IPS-18c (cell line): ENCODE measurements around the gene PEF1.
A peak's percentile ranks its signal among the peaks of the same experiment; 100 is the strongest.

ENCODE experiments used
- H3K4me3 ChIP-seq: 2 replicates; pipeline ENCODE4 v1.7.0; 2013; ENCODE audit warnings: low read depth, mild to moderate bottlenecking, low read length, moderate library complexity; ENCODE audit not compliant: insufficient read depth
- H3K9me3 ChIP-seq: one replicate; pipeline ENCODE4 v1.6.1; 2013; ENCODE audit warnings: mild to moderate bottlenecking, low read length, moderate library complexity; ENCODE audit not compliant: control insufficient read depth, insufficient read depth

The PEF1 gene

DNA sequence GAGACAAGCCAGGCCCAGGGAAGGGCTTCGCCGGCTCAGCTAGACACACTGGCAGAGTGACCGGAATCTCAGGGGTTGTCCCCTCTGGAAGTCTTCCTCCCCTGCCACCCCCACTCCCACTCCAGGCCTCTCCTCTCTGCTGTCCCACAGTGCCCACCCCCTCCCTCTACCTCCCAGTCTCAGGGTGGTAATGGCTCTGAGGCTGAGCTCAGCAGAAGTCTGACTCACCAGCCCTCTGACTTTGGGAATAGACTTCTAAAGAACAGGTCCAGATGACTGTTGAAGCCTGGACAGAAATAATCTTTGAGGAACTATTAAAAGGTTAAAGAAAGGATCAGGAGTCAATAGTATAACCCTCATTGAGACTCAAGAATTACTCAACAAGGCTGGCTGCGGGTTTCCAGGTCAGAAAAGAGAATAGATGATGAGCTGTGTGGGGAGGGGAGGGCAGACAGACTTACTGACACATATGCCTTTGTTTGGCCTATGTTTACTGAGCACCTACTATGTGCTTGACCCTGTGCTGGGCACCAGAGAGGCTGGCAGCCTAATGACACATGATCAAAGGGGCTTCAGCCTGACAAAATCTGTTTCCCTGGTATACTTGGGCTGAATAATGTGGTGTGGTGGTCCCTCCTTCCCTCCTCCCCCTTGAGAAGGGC is 19.0 kb downstream of the PEF1 start:
- H3K4me3 ChIP-seq: no peak overlapping the region
- peaks cover 2% of the 10 kb centered on the region for H3K9me3 ChIP-seq

DNA sequence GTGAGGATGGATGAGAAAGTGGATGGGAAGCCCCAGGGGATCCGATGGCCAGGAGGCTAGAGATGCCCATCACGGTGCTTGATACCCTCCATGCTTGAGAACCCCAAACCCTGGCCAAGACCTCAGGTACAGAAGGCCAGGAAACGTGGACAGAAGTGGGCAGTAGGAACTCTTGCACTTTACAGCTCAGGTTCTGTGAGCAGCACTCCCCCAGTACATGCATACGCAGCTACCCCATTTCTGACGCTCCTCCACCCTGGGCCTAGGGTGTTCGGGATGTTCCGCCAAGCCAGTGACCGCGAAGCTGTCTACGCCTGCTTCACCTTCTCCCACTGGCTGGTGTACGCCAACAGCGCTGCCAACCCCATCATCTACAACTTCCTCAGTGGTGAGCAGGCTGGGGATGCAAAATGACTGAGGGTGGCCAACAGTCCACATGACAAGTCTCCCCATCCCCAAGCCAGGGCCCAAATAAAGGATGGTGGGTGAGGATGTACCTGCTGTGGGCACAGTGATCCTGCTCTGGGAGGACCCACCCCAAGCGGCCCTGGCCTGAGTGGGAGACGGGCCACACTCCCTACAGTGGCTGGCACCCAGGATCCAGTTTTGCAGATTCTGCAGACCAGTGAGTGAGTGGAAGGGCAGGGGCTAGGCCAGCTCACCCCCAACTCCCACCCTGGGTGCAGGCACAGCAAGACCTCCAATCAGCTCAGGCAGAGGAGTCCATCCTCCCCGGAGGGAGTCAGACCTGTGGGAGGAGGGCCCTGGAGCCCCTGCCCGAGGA is 19.8 kb downstream of the PEF1 start:
- H3K4me3 ChIP-seq: no peak overlapping the region
- H3K9me3 ChIP-seq: peaks cover 2% of the 10 kb centered on the region

DNA sequence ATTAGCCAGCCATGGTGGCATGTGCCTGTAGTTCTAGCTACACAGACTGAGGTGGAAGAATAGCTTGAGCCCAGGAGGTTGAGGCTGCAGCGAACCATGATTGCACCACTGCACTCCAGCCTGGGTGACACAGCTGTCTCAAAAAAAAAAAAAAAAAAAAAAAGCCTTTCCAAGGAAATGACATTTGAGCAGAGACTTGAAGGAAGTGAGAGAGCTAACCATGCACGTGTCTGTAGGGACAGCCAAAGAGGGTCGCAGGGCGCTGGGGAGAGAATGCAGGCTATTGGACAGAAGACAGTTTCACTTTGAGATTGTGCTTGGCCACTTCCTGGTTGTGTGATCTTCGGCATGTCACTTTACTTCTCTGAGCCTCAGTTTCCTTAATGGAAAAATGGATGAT is 20.4 kb downstream of the PEF1 start:
- Histone ChIP-seq H3K9me3 (peaks cover 2% of the 10 kb centered on the region), H3K4me3 (no peak overlapping the region)

DNA sequence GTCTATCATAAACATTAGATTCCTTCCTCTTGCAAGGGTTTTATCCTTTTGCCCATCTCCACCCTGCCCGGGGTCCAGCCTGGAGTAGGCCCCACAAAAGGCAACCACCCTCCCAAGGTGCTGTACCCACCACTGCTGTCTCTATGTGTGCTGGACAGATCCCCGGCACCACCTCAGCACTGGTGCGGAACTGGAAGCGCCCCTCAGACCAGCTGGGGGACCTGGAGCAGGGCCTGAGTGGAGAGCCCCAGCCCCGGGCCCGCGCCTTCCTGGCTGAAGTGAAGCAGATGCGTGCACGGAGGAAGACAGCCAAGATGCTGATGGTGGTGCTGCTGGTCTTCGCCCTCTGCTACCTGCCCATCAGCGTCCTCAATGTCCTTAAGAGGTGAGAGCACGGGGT is 21.3 kb downstream of the PEF1 start:
- H3K9me3 ChIP-seq: peaks cover 2% of the 10 kb centered on the region
- H3K4me3 ChIP-seq: no peak overlapping the region

DNA sequence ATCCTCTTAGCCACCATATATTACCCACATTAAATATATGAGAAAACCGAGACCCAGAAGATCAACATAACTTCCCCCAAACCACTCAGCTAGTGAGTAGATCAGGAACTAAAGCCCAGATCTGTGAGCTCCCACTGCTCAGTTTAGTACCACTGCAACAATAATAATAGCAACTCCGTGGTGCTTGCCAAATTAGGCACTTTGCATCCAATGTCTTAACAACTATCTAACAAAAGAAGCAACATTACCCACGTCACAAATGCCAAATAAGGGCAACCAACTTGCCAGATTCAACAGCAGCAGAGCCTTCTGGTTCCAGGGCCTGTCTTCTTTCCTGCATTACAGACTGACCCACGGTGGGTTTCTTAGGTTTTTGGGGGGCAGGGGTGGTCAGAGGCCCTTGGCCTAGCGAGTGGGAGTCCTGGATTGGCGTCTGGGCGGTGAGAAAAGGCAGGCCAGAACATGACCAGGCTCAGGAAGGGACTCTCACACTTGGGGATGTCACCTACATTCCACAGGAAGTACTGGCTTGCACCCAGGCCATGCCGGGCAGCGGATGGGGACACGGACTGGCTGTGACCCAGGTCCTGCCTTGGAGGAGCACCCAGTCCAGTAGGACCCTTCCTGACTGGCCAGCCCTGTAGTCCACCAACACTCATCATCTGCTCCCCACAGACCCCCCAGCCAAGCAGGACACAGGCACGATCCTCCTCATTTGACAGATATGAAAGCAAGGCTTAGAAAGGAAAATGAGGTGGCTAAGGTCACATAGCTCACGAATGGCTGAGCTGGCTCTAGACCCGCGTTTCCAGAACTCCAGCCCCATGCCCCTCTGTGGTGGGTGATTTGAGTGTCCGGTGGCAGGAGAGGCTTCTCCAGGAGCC is 22.6 kb downstream of the PEF1 start:
- H3K4me3 ChIP-seq: no peak overlapping the region
- no peaks in the 10 kb centered on the region for H3K9me3 ChIP-seq

GRCh38 chr1:31621498-31621820 is 23.2 kb downstream of the PEF1 start:
- Histone ChIP-seq H3K4me3 (no peak overlapping the region), H3K9me3 (no peaks in the 10 kb centered on the region)

DNA sequence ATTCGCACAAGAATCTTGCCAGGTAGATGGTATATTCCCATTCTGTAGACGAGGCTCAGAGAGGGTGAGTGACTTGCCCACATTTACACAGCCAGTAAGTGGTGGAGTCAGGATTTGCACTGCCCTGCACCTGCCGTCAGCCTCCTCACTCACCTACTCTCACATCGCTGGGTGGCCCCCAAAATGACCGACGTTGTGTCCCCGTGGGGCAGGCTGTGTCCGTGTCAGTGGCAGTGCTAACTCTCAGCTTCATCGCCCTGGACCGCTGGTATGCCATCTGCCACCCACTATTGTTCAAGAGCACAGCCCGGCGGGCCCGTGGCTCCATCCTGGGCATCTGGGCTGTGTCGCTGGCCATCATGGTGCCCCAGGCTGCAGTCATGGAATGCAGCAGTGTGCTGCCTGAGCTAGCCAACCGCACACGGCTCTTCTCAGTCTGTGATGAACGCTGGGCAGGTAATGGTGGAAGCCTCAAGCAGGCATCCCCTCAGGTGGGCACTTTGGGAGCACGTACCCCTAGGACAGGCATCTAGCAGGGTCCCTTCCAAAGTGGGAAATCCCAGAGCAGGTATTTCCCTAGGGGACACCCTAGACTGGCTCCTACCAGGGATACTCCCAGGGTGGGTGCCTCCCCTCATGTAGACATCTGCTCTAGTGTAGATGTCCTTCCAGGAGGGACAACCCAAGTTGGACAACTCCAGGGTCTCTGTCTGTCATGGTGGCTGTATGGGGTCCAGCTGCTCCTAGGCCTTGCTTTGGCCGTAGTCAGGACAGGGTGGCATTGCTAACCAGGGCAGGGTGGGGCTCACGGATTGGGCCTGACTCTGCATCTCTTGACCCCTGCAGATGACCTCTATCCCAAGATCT is 23.8 kb downstream of the PEF1 start:
- no peaks in the 10 kb centered on the region for H3K9me3 ChIP-seq
- no peak overlapping the region for H3K4me3 ChIP-seq

DNA sequence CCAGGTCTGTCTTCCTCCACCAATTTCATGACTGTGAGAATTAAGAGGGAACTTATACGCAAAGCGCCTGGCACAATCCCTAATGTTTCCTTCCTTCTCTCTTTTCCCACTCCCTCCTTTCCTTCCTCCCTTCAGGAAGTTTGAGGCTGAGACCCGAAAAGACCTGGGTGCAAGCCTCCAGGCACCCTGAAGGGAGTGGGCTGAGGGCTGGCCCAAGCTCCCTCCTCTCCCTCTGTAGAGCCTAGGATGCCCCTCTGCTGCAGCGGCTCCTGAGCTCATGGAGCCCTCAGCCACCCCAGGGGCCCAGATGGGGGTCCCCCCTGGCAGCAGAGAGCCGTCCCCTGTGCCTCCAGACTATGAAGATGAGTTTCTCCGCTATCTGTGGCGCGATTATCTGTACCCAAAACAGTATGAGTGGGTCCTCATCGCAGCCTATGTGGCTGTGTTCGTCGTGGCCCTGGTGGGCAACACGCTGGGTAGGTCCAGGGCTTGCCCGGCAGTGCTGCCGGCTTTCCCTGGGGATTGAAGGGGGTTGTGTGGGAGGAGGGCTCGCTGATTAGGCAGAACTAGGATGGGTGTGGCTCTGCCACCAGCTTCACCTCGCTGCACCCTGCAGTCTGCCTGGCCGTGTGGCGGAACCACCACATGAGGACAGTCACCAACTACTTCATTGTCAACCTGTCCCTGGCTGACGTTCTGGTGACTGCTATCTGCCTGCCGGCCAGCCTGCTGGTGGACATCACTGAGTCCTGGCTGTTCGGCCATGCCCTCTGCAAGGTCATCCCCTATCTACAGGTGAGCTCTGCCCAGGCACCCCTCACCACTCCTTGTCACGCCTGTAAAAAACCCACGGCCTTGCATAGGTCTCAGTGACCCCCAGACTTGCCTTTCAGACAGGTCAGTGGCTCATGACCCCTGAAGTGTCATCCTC is 25.5 kb downstream of the PEF1 start:
- Histone ChIP-seq H3K9me3 (no peaks in the 10 kb centered on the region), H3K4me3 (no peak overlapping the region)

DNA sequence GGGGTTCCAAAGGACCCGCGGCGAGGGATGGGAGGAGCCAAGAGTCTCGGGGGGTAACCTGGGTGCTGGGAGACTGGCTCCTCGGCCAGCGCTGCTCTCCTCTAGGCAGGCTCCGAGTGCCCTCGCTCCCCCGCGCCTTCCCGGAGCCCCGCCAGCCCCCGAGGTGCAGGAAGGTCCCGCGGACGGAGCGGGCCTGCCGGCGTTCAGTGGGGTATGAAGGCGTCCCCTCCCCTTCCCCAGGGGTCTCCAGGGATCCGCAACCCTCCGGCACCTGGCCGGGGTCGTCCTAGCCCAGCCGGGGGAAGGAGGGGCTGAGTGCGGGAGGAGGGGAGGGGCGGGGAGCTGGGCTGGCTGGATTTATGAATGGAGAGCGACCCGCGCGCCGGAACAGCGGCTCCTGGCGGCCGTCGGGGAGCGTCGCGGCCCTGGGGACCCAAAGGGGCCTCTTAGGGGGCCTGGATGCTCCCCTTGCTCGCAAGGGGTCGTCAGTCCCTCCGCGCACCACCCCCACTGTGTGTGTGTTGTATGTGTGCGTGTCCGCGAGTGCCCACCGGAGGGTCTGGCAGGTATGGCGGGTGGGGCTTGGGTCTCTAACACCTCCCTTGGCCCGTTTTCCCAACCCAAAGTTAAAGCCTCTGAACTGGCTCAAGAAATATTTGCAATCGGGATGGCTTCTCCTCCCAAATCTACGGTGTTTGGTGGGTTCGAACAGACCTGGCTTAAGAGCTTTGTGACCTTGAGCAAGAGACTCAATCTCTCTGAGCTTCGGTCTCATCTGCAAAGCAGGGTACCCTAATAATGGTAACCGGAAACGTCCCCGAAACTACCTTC is 26.5 kb downstream of the PEF1 start:
- Histone ChIP-seq H3K4me3 (peak overlapping the region; percentile 75), H3K9me3 (no peaks in the 10 kb centered on the region)

- Histone ChIP-seq H3K9me3 (no peaks in the 10 kb centered on the region), H3K4me3 (peak within 1 kb of the TSS; percentile 75)
These were observed 27.3 kb downstream of the PEF1 start, which contains the start of gene HCRTR1 for GRCh38 chr1:31617218-31617915. Gene HCRTR1 (plus strand): TSS chr1:31617689. CDS start chr1:31619193, 1,504 bp downstream.

- H3K4me3 ChIP-seq: no peak overlapping the region
These were observed 28.7 kb downstream of the PEF1 start for GRCh38 chr1:31615939-31616338.

DNA sequence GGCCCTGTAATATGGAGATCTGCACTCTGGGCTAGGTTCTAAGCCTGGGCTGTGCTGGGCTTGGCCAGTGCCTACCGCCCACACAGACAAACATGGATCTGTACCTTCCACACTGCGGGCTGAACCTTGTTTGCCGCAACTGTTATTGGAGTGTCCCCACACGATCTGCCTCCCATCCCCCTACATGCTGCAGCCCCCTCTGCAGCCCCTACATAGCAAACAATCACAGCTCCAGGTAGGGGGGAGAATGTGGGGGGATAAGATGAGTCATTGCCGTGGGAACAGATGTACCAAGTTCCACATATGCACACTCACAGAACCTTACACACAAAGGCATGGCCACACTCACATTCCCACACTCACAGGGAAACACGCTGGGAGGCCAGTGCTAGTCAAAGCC is 29.3 kb downstream of the PEF1 start:
- no peaks in the 10 kb centered on the region for H3K9me3 ChIP-seq
- H3K4me3 ChIP-seq: no peak overlapping the region

More at GRCh38 chr1:31615939-31616338, 28.7 kb downstream of the PEF1 start:
- no peaks in the 10 kb centered on the region for H3K9me3 ChIP-seq

DNA sequence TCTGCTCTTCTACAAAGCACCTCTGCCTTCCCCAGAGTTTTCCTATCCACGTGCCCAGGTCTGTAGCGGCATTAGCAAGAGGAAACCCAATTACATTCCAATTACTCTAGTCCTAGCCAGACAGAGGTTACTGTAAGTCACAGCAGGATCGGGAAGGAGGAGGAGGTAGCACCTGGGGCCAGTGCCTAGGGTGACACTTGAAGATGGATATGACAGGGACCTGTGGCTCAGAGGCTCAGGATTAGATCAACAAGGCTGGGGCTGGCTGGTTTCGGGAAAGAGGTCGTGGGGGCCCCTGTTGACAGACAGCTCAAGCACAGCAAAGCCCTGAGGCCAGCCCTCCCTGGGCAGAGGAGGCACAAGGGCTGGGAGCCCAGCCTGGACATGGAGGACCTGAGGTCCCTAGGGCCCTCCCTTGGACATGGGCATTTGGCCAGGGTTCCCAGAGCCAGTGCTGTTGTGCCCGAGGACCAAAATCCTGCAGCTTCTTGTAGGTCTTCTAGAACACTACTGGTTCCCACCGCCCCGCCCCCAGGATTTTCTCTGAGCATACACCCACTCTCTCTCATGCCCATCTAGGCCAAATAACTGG is 30.2 kb downstream of the PEF1 start:
- Histone ChIP-seq H3K9me3 (no peaks in the 10 kb centered on the region), H3K4me3 (no peak overlapping the region)

DNA sequence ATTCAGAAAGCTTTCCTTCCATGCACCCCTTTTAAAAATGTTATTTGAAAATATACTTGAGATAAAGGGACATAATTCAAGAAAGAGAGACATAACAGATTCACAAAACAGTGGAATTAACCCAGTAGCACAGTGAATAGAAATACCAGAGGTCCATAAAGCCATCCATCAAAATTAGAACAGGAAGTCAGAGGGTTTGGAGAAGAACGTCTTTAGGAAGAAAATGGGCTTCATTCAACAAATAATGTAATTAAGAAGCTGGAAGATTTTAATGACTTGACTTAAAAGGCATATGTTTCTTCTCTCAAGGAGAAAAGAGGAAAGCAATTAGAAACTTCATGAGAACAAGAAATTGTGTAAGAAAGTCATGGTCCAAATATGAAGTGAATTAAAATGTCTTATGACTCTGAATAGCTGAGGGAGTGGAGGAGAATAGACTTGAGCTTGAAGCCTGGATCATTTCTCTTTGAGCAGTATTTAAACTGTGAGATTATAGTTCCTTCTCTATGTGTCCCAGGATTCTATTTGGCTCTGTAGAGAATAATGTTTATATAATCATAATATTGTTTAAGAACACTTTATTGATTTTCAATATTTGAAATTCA is 35.1 kb downstream of the PEF1 start:
- Histone ChIP-seq H3K4me3 (no peak overlapping the region), H3K9me3 (no peaks in the 10 kb centered on the region)
